Fibroblast of skin of left biceps (primary cell): ENCODE data around the gene IFNA13.
"Not testable (repeated sequence)": the region's sequence is repeated elsewhere in the genome, so short reads cannot be mapped to it uniquely, and the experiment has no call there.

ENCODE experiments used
- DNase-seq, 2 experiments: peaks; one replicate each; pipeline ENCODE4 v3.0.0-alpha.2; 2013; ENCODE audit warnings: low read depth in 2 of 2

Gene IFNA13

GRCh38 chr9:21367957-21368356, at the start of gene IFNA13:
Gene IFNA13, minus strand, starts transcription at chr9:21368057. Its CDS starts 47 bp downstream, at chr9:21368010.
- DNase-seq, result no peak

DNA sequence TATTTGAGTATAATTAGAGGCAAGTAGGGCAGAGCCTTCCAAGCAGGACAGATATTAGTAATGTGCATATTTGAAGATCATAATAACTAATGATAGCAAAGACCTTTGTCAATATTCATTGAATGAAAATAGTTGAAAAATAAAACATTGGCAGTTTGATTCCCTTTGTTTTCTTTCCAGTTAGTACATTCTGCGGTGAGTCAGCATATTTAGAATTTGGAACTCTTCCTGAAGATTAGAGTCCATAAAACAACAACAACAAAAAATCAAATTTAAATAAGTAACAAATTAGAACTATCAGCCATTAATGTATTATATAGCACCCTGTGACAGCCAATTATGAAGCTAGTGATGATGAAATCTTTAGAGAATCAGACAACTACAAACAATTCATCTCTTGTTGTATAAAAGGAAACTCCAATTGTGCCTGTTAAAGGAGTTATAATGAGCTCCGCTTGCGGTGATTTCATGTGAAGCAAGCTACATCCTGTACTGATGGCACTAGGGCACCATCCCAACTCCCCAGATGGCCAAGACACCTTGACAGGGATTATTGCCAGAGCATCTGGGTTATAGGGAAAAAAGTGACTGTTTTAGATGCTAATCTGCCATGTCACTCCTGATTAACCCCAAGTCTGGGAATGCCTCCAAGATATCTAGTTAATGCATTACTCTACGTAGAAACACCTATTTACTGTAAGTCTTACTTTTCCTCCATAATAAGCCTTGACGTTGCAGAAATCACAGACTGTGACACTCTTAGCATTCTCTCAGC, 47.8 kb upstream of the IFNA13 start:
- DNase-seq, result no peak

- no peak for DNase-seq
Measured at GRCh38 chr9:21414220-21414940, 46.5 kb upstream of the IFNA13 start.

DNA sequence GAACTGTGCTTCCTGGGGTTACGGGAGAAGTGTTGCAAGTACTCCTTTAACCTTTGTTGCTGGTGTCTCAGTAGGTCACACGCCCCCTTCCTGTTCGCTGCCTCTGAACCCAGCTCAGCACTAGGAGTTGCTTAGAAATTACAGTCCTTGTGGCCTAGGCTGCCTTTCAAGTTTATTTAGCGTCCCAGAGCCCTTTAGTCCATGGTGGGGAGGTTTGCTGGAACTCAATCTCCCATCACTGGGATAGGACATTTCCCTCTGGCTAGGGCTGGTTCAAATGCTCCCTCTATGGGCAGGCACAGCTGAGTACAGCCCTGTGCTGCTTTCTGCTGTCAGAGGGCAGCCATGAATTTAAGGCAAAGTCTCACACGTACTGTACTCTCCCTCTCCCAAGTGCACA, 45.8 kb upstream of the IFNA13 start:
- DNase-seq, result no peak

DNA sequence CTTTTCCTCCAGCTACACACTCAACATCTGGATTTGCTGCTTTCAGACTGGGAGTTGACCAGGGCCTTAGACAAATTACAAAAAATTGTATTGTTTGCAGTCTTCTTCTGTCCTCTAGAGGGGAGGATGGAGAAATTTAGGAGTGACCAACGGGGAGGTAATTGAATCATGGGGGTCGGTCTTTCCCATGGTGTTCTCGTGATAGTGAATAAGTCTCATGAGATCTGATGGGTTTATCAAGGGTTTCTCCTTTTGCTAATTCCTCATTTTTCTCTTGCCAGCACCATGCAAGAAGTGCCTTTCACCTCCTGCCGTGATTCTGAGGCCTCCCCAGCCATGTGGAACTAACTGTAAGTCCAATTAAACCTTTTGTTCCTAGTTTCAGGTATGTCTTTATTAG, 45.3 kb upstream of the IFNA13 start:
- DNase-seq, result no peak

DNA sequence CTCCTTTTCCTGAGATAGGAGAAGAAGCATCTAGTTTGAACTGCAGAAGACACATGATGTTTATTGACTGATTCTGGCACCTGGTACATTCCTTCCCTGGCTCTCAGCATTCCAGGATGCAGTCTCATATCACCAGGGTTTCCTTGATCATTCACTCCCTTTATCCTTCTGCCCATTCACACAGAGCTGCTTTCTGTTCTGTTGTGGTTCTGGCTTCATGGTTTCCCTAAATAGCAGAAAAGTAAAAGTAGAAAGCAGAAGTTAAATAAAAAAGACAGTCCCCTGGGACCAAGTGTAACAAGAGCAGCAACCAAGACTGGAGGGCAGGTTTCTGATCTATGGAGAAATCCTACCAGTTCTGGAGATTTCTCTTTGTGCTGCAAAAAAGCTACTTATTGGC, 44.2 kb upstream of the IFNA13 start:
- DNase-seq, result no peak

DNA sequence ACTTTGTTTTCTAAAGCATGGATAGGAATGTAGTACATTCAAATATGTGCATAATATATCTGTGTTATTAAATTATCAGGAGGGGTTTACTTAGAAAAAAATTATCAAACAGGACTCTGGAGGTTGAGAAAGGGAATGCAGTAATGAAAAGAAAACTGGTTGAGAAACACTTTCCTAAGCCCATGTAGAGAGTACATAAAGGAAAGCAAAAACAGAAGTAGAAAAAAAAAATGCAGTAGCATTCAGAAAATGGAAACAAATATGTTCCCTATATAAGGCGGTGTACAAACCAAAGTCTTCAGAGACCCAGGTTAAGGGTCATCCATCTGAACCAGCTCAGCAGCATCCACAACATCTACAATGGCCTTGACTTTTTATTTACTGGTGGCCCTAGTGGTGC, 41.0 kb upstream of the IFNA13 start, which contains the start of gene IFNA8:
Gene IFNA8 (plus strand): TSS at position 301 of the 400 bp plus-strand sequence. CDS start 60 bp downstream, at position 361.
- no peak for DNase-seq

GRCh38 chr9:21404146-21404545, 36.3 kb upstream of the IFNA13 start:
- no peak for DNase-seq

GRCh38 chr9:21402386-21403251, 34.8 kb upstream of the IFNA13 start:
- DNase-seq, result no peak

DNA sequence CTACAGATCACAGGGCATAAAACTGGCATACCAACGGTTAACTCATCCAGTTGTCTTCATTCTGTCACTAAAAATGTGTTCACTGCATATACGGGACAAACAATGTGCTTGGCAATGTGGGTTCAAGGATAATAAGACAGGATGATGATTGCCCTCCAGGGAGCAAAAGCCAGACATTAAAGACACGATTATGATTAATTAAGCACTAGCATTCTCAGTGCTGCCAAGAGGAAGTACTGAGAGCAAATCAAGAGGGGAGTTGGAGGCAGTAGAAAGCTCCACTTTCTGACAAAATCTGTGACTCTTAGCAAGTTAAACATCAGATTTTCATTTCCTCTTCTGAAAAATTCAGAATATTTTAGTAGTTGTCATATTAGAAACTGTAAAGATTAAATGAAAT, 32.1 kb upstream of the IFNA13 start:
- no peak for DNase-seq

DNA sequence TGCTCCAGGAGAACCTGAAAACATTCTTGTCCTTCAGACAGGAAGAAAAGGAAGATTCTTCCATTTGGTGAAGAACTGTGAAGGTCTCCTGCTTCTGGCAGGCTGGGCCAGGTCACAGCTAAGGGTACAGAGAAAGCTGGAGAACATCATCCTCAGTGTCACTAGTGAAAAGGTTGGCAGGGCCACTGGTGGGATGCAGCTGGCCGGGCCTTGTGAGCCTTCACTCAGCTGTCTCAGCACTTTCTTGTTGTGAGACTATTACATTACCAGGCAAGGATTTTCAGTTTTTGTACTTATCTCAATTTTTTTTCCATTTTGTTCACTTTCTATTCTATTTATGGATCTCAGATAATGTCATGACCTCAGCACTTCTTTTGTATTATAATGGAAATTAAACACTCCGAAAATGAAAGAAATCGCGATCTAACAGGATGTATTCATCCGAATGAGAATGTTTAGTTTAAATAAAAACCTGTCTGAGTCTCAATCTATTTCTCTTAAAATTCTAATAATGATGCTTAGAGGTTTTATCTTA, 31.2 kb upstream of the IFNA13 start:
- no peak for DNase-seq

- DNase-seq, result no peak
Measured at GRCh38 chr9:21395778-21396717, 28.2 kb upstream of the IFNA13 start.

DNA sequence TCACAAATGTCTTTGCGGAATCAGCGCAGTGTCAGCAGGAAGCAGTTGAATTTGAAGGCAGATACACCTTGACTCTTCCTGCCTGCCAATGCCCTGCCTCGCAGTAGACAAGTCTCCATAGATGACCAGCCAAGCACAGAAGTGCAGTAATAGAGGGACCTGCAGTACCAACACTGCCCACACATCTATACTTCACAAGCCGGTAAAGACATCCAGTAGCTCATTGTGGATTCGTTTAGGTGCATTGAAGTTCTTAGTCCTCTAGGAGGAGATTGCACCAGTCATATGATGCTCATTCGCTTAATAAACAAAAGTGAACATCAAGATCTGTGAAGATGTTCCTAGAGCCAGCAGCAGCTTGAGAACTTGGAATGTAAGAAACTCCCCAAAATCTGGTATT, 24.4 kb upstream of the IFNA13 start:
- DNase-seq, result no peak

- no peak for DNase-seq
Measured at GRCh38 chr9:21385131-21385670, 17.3 kb upstream of the IFNA13 start, which contains the start of gene IFNA2. Gene IFNA2, minus strand, starts transcription at chr9:21385398. Its CDS starts 69 bp downstream, at chr9:21385329.

- DNase-seq, result no peak
Measured at GRCh38 chr9:21383627-21384026, 15.8 kb upstream of the IFNA13 start.

DNA sequence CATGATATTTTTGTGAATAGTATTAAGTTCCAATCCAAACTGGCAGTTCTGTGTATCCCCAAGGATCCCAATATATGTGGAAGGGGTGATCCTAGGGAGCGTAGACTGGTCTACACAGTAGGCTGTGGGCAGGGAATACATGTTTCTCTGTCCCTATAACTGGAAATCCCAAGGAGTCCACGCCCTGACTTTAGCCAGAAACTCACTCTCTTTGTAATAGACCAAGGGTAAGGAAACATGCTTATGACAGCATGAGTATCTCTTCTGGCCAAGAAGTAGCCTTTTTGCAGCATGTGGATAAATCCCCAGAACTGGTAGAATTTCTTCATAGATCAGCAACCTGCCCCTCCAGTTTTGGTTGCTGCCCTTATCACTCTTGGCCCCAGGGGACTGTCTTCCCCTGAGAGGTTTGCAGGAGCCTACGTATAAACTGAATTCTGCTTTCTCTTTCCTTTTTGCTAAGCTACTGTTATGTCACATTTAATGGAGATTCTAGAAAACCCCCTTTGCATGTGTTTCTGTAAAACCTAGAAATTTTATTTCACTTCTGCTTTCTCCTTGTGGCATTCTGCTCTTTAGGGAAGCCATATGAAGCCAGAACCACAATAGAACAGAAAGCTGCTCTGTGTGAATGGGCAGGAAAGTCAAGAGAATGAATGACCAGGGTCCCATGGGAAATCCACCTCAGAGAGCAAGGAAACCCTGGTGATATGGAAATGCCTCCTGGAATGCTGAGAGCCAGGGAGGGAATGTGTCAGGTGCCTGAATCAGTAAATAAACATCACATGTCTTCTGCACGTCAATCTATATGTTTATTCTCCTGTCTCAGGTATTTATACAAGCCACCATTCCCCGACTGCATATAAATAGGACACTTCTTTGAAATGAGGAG, 13.8 kb upstream of the IFNA13 start:
- DNase-seq, result no peak

DNA sequence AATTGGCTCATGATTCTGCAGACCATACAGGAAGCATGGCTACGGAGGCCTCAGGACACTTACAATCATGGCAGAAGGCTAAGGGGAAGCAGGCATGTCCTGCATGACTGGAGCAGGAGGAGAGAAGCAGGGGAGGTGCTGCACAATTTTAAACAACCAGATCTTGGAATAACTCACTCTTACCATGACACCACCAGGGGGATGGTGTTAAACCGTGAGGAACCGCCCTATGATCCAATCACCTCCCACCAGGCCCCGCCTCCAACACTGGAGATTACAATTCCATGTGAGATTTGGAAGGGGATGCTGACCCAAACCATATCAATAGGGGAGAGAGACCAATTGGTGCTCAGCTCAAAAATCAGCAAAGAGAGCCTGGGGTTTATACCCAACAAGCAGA, 3.6 kb upstream of the IFNA13 start:
- not testable (repeated sequence) for DNase-seq

GRCh38 chr9:21367169-21367568, 688 bp downstream of the IFNA13 start:
- not testable (repeated sequence) for DNase-seq

GRCh38 chr9:21362287-21362686, 5.6 kb downstream of the IFNA13 start:
- DNase-seq, result no peak
